H4 (cell line): ENCODE data around the gene VWCE. TPM values are rescaled to one million over a fixed set of nuclear protein-coding genes. Genes with fewer than 3 reads are reported as not detected.
"Not testable (repeated sequence)": the region's sequence is repeated elsewhere in the genome, so short reads cannot be mapped to it uniquely, and the experiment has no call there.

Source experiments
- DNase-seq: peaks from one replicate; pipeline ENCODE4 v3.0.0-alpha.2; 2015; ENCODE audit warnings: low spot score
- total RNA-seq: library from RNA; depleted of rRNA; stranded (reverse); fragments of >200 nt; shearing (Covaris generic); gene quantifications from 2 replicates; pipeline ENCODE4 v1.2.3, GENCODE V29; 2014; rRNA removed

VWCE gene
- total RNA-seq, 1 experiment from 2014 or later, result 0.35 TPM

GRCh38 chr11:61212202-61212601 is 82.9 kb downstream of the VWCE start:
- not testable (repeated sequence) for DNase-seq

GRCh38 chr11:61211327-61211952 is 83.7 kb downstream of the VWCE start:
- not testable (repeated sequence) for DNase-seq

GRCh38 chr11:61210629-61211028 is 84.5 kb downstream of the VWCE start:
- DNase-seq, result not testable (repeated sequence)

Other genes with a start within 250 kb of the VWCE start
- not detected in 2 replicates for gene CD5, start 192.8 kb downstream of the VWCE start, total RNA-seq
- 4.6 and 9.4 TPM in 2 replicates for gene VPS37C, start 133.9 kb downstream of the VWCE start, total RNA-seq
- gene PGA3, start 91.8 kb downstream of the VWCE start, total RNA-seq, result not detected in 2 replicates
- not detected in 2 replicates for gene PGA4, start 73.0 kb downstream of the VWCE start, total RNA-seq
- not detected in 2 replicates for gene PGA5, start 54.1 kb downstream of the VWCE start, total RNA-seq
- gene DDB1, start 37.8 kb upstream of the VWCE start, total RNA-seq, result 119 and 145 TPM in 2 replicates
- 15.1 and 17.0 TPM in 2 replicates for gene TKFC, start 37.9 kb upstream of the VWCE start, total RNA-seq
- 29.0 and 41.8 TPM in 2 replicates for gene CYB561A3, start 66.6 kb upstream of the VWCE start, total RNA-seq
- gene TMEM138, start 67.1 kb upstream of the VWCE start, total RNA-seq, result 48.5 and 62.5 TPM in 2 replicates
- gene TMEM216, start 97.3 kb upstream of the VWCE start, total RNA-seq, result 0.08 TPM in 1 of 2 replicates, not detected in the other
- 21.0 and 31.8 TPM in 2 replicates for gene CPSF7, start 134.7 kb upstream of the VWCE start, total RNA-seq
- gene SDHAF2, start 134.8 kb upstream of the VWCE start, total RNA-seq, result 56.5 and 67.8 TPM in 2 replicates
- not detected in 2 replicates for gene LRRC10B, start 213.4 kb upstream of the VWCE start, total RNA-seq